C4-2B (cell line): Measurements from ENCODE around the gene GALR3.

ENCODE experiments used
- CTCF ChIP-seq: fragments of 450-650 bp; conservative IDR thresholded peaks from 2 replicates; pipeline ENCODE4 v1.5.1; 2017; ENCODE audit warnings: mild to moderate bottlenecking
- ZFX ChIP-seq: fragments of 450-650 bp; IDR thresholded peaks from 2 replicates; pipeline ENCODE4 v1.6.1; 2017

- TF ChIP-seq CTCF (no peak), ZFX (peak; percentile 27; the same call in 1 of the 2 replicates)
Measured at GRCh38 chr22:37807410-37808293, 15.5 kb upstream of the GALR3 start, which contains the start of gene GCAT.
